HepG2 (cell line): Measurements from ENCODE around the gene GPC6. TPM values are rescaled to one million over a fixed set of nuclear protein-coding genes. Genes with fewer than 3 reads are reported as not detected.

Experiments
- ATAC-seq: fragments of 200-7000 bp; cut with Tn5 transposase; 3 replicates; pipeline ENCODE4 v1.9.1; 2020; ENCODE audit warnings: mild to moderate bottlenecking, moderate library complexity
- BruUV-seq: library from RNA; stranded (reverse); fragments of 400-500 nt; replicated peaks from 2 replicates; lab custom pipeline; 2021; lab: Mats Ljungman, UMichigan
- CTCF ChIA-PET: fragments of 300-600 bp; formaldehyde crosslinking; extraction: SDS; loops from one replicate; lab custom pipeline; 2021; ENCODE audit warnings: low total read pairs, inconsistent platforms, low intra/inter-chr PET ratio; lab: Yijun Ruan, JAX
- POLR2A ChIA-PET: fragments of 350-600 bp; sonication (Branson Sonifier 250); formaldehyde crosslinking; loops from one replicate; lab custom pipeline; 2020; ENCODE audit warnings: antibody characterized with exemption, inconsistent platforms; lab: Yijun Ruan, JAX
- DNase-seq: peaks from one replicate; pipeline ENCODE4 v3.0.0-alpha.2; 2015; ENCODE audit warnings: low spot score
- FAIRE-seq: peaks from 3 replicates; lab custom pipeline; 2011; peaks lifted over from hg19 to GRCh38; lab: Jason Lieb, UNC
- H2AFZ ChIP-seq: one replicate; pipeline ENCODE4 v1.6.1; 2011; ENCODE audit warnings: low read length, inconsistent platforms
- H3K27ac ChIP-seq: fragments of 300-600 bp; 3 replicates; pipeline ENCODE4 v1.8.0; 2011; ENCODE audit warnings: mixed run types, mild to moderate bottlenecking, mixed read lengths, low read length, inconsistent platforms; ENCODE audit not compliant: insufficient read depth; ENCODE audit errors: extremely low read length
- H3K27me3 ChIP-seq, 2 experiments: fragments of 200-600 bp in 1 of 2; 2 replicates in 1 of 2; 3 replicates in 1 of 2; pipeline versions ENCODE4 v1.6.0 to v1.8.0; 2011; ENCODE audit warnings: low read length in 2 of 2, mild to moderate bottlenecking in 2 of 2, moderate library complexity in 2 of 2, inconsistent platforms in 1 of 2; ENCODE audit not compliant: insufficient read depth in 2 of 2, control insufficient read depth in 1 of 2
- H3K36me3 ChIP-seq, 2 experiments: fragments of 200-600 bp in 1 of 2; replicated peaks in 1 of 2; 2 replicates in 1 of 2; 3 replicates in 1 of 2; pipeline versions ENCODE4 v1.5.1 to v1.8.0; 2011; ENCODE audit warnings: low read length in 2 of 2, inconsistent platforms in 1 of 2; ENCODE audit not compliant: insufficient read depth in 2 of 2, control insufficient read depth in 1 of 2
- H3K4me1 ChIP-seq: 2 replicates; pipeline ENCODE4 v1.5.1; 2012; ENCODE audit warnings: low read length, inconsistent platforms; ENCODE audit not compliant: insufficient read depth
- H3K4me2 ChIP-seq: 2 replicates; pipeline ENCODE4 v1.6.0; 2011; ENCODE audit warnings: low read depth, low read length, inconsistent platforms
- H3K4me3 ChIP-seq, 3 experiments: fragments of 200-600 bp in 1 of 3; sonication (generic), shearing (Covaris generic) in 1 of 3; replicated peaks in 1 of 3; 2 replicates each; pipeline ENCODE4 v1.5.1; 2011 to 2016; ENCODE audit warnings: low read length in 3 of 3, inconsistent platforms in 2 of 3, low read depth in 2 of 3, mild to moderate bottlenecking in 2 of 3, control low read depth in 1 of 3, mixed read lengths in 1 of 3; ENCODE audit not compliant: insufficient read depth in 1 of 3
- H3K79me2 ChIP-seq: one replicate; pipeline ENCODE4 v1.6.1; 2011; ENCODE audit warnings: low read length, inconsistent platforms; ENCODE audit not compliant: insufficient read depth
- H3K9ac ChIP-seq: 2 replicates; pipeline ENCODE4 v1.6.0; 2011; ENCODE audit warnings: mild to moderate bottlenecking, low read depth, low read length, inconsistent platforms; ENCODE audit not compliant: insufficient read depth
- H3K9me3 ChIP-seq: 2 replicates; pipeline ENCODE4 v1.5.1; 2012; ENCODE audit warnings: mild to moderate bottlenecking, low read length
- H4K20me1 ChIP-seq: 2 replicates; pipeline ENCODE4 v1.6.0; 2011; ENCODE audit warnings: inconsistent platforms, mild to moderate bottlenecking, low read length, moderate library complexity; ENCODE audit not compliant: insufficient read depth
- EED ChIP-seq: sonication (generic); formaldehyde crosslinking; IDR thresholded peaks from 2 replicates; pipeline ENCODE4 v1.5.0; 2020; ENCODE audit warnings: mild to moderate bottlenecking, missing genetic modification reagents
- KAT8 ChIP-seq: IDR thresholded peaks from 2 replicates; pipeline ENCODE4 v1.6.1; 2016; ENCODE audit warnings: missing genetic modification reagents, missing compliant biosample characterization
- NFE2L1 ChIP-seq: sonication (generic); formaldehyde crosslinking; IDR thresholded peaks from 2 replicates; pipeline ENCODE4 v1.4.0; 2020; ENCODE audit warnings: missing genetic modification reagents, mild to moderate bottlenecking, borderline replicate concordance
- NFE2L2 ChIP-seq: fragments of 150-350 bp; IDR thresholded peaks from 2 replicates; pipeline ENCODE4 v1.6.1; 2014; ENCODE audit warnings: low read length
- STAG1 ChIP-seq: sonication (generic); formaldehyde crosslinking; IDR thresholded peaks from 2 replicates; pipeline ENCODE4 v1.4.0; 2020; ENCODE audit warnings: missing genetic modification reagents
- ZMYM2 ChIP-seq: sonication (generic); formaldehyde crosslinking; IDR thresholded peaks from 2 replicates; pipeline ENCODE4 v1.8.0; 2022; ENCODE audit warnings: mild to moderate bottlenecking, missing genetic modification reagents
- ZNF235 ChIP-seq: sonication (generic); formaldehyde crosslinking; IDR thresholded peaks from 2 replicates; pipeline ENCODE4 v1.8.1; 2023; ENCODE audit warnings: mild to moderate bottlenecking, missing genetic modification reagents, borderline replicate concordance
- ZNF34 ChIP-seq: sonication (generic); formaldehyde crosslinking; IDR thresholded peaks from 2 replicates; pipeline ENCODE4 v1.4.0; 2020; ENCODE audit warnings: mild to moderate bottlenecking, missing genetic modification reagents, borderline replicate concordance
- ZNF549 ChIP-seq: sonication (generic); formaldehyde crosslinking; IDR thresholded peaks from 2 replicates; pipeline ENCODE4 v1.5.0; 2020; ENCODE audit warnings: missing genetic modification reagents
- ZNF598 ChIP-seq: sonication (generic); formaldehyde crosslinking; IDR thresholded peaks from 2 replicates; pipeline ENCODE4 v1.5.1; 2020; ENCODE audit warnings: mild to moderate bottlenecking, missing genetic modification reagents, borderline replicate concordance
- ZNF720 ChIP-seq: sonication (generic); formaldehyde crosslinking; IDR thresholded peaks from 2 replicates; pipeline ENCODE4 v1.4.0; 2020; ENCODE audit warnings: missing genetic modification reagents
- WGBS: methylation state at CpG from one replicate; pipeline ENCODE4 v1.1.6; 2017; ENCODE audit warnings: low lambda C conversion rate; 5-methylcytosine and 5-hydroxymethylcytosine counted together
- in situ Hi-C: cut with HindIII; loops from 2 replicates; pipeline ENCODE4 v1.10.0; 2017; ENCODE audit warnings: low pct_unique_long_range_greater_than_20kb; ENCODE audit not compliant: extremely low pct_ligation_motif_present
- intact Hi-C: fragments of 100-400 bp; cut with micrococcal nuclease; formaldehyde crosslinking; loops from one replicate; pipeline ENCODE4 v1.10.0; 2022; ENCODE audit not compliant: unreplicated experiment
- polyA plus RNA-seq, 8 experiments: library from polyadenylated mRNA; depleted of rRNA in 3 of 8; stranded (reverse) in 7 of 8; unstranded in 1 of 8; fragments of >200 nt; fragmentation: Illumina TruSeq in 4 of 8; extraction: Trizol in 4 of 8; gene quantifications; 2 replicates each; pipeline versions ENCODE4 v1.2.1 to v1.2.3, GENCODE V29; 2011 to 2016; ENCODE audit warnings: low read depth in 4 of 8, missing spikeins in 1 of 8, mixed read lengths in 1 of 8; ENCODE audit not compliant: insufficient read depth in 1 of 8
- total RNA-seq, 5 experiments: library from RNA; depleted of rRNA; stranded (reverse); fragments of >200 nt; fragmentation: Illumina TruSeq; extraction: Trizol; gene quantifications; 2 replicates each; pipeline ENCODE4 v1.2.3, GENCODE V29; 2016; ENCODE audit warnings: low read depth in 1 of 5
- TF ChIP-seq, protein P1 (sequence below): sonication (generic); formaldehyde crosslinking; IDR thresholded peaks from 2 replicates; pipeline ENCODE4 v1.5.0; 2020; ENCODE audit warnings: missing genetic modification reagents
- TF ChIP-seq, protein P2 (sequence below): sonication (generic); formaldehyde crosslinking; IDR thresholded peaks from 2 replicates; pipeline ENCODE4 v1.8.0; 2022; ENCODE audit warnings: mild to moderate bottlenecking, missing genetic modification reagents, moderate library complexity

GPC6 gene
- total and polyA plus RNA-seq, 2 of the 13 experiments (the other 11 are each of a cell fraction or from before 2014, with no cell fraction given), result 24.5 to 33.9 TPM

DNA sequence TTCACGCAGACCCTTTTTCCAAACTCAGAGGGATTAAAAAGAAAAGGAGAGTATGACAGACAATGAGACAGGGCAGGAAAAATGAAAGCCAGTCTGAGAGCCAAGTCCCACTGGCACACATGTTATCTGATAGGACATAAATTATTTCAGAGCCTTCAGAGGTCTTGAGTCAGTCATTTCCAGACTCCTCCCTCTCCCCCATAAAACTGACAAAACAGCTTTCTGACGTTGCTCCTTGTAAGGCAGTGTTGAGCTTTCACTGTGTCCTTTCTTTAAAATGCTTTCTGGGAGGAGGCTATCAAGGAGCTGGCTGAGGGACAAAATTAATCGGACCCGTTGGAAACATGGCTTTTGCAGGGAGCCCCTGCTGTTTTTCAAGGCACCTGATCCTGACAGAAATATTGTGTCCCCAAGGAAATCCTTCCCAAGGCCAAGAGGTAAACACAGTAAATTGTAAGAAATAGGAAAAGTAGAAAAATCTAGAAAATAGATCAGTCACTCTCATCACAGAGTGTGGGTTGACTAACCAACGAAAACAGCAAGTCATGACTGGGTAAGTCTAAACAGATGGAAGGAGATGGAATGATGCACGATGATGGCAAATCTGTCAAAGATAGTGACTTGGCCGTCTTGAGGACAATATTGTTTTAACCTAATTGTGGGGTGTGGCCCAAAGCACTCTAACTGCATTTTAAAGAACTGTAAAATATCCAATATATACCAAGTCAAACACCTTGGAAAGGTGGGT lies 1163.2 kb downstream of the GPC6 start:
- Histone ChIP-seq H3K4me2 (no peak overlapping the region), H3K9me3 (no peaks in the 10 kb centered on the region), H3K27ac (no peak overlapping the region), H3K4me1 (no peaks in the 10 kb centered on the region), H3K27me3 (no peaks in the 10 kb centered on the region; a peak in 1 of 5 replicates), H4K20me1 (no peaks in the 10 kb centered on the region), H3K4me3 (no peak overlapping the region), H2AFZ (no peak overlapping the region), H3K9ac (no peak overlapping the region), H3K79me2 (no peaks in the 10 kb centered on the region), H3K36me3 (no peaks in the 10 kb centered on the region)
- ChIA-PET POLR2A (no interaction called here), CTCF (no interaction called here)
- FAIRE-seq (no peak), DNase-seq (no peak), ATAC-seq (no peak)
- 81% methylated on average over 7 of the region's 7 CpGs for WGBS
- in situ Hi-C loops, result no loop called here
- TF ChIP-seq NFE2L1 (CRISPR knock-in tag) (no peak), ZNF549 (CRISPR knock-in tag) (no peak), NFE2L2 (peak; percentile 36; the same call in 1 of the 2 replicates)
- intact Hi-C loops, result no loop called here
- BruUV-seq, result no TSS peak

DNA sequence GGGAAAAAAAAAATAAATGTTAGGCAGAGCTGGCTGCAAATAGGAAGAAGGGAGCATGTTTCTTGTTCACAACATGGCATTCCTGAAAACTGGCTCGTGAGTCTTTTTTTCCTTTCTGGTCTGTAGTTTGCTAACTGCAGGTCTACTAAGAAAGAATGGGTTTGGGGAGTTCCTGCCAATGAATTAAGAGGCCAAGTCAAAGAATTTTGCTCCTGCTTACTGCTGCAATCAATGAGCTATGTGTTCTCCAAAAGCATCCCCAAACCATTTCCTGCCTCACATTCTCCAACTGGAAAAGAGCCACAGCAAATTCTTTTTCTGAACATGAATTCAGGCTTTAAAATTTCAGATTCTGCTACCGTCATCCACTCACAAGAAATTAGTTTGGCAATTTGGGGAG lies 1164.3 kb downstream of the GPC6 start:
- Histone ChIP-seq H3K4me1 (no peaks in the 10 kb centered on the region), H3K9ac (no peak overlapping the region), H3K27ac (no peak overlapping the region), H3K36me3 (no peaks in the 10 kb centered on the region), H3K4me3 (no peak overlapping the region), H2AFZ (no peak overlapping the region), H3K4me2 (no peak overlapping the region), H3K9me3 (no peaks in the 10 kb centered on the region), H3K27me3 (no peaks in the 10 kb centered on the region; a peak in 1 of 5 replicates), H3K79me2 (no peaks in the 10 kb centered on the region), H4K20me1 (no peaks in the 10 kb centered on the region)
- DNase-seq (no peak), FAIRE-seq (no peak), ATAC-seq (no peak)
- intact Hi-C loops, result no loop called here
- 100% methylated on average over 2 of the region's 2 CpGs for WGBS
- ChIA-PET CTCF (no interaction called here), POLR2A (no interaction called here)
- in situ Hi-C loops, result no loop called here
- TF ChIP-seq KAT8 (no peak), ZMYM2 (CRISPR knock-in tag) (no peak), ZNF235 (no peak), ZNF598 (CRISPR knock-in tag) (no peak), STAG1 (CRISPR knock-in tag) (no peak), ZNF34 (CRISPR knock-in tag) (no peak), EED (CRISPR knock-in tag) (no peak), ZNF720 (no peak)
- TF ChIP-seq, protein P1, sequence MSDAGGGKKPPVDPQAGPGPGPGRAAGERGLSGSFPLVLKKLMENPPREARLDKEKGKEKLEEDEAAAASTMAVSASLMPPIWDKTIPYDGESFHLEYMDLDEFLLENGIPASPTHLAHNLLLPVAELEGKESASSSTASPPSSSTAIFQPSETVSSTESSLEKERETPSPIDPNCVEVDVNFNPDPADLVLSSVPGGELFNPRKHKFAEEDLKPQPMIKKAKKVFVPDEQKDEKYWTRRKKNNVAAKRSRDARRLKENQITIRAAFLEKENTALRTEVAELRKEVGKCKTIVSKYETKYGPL (CRISPR knock-in tag), result no peak
- TF ChIP-seq, protein P2, sequence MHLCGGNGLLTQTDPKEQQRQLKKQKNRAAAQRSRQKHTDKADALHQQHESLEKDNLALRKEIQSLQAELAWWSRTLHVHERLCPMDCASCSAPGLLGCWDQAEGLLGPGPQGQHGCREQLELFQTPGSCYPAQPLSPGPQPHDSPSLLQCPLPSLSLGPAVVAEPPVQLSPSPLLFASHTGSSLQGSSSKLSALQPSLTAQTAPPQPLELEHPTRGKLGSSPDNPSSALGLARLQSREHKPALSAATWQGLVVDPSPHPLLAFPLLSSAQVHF (CRISPR knock-in tag), result no peak
- BruUV-seq, result no TSS peak
